HEK293 (cell line): ENCODE data around the gene IQCE.

Experiments used
- CTCF ChIA-PET: fragments of 350-600 bp; formaldehyde crosslinking; extraction: SDS; loops from one replicate; lab custom pipeline; 2021; ENCODE audit warnings: antibody characterized with exemption; lab: Yijun Ruan, JAX
- POLR2A ChIA-PET: fragments of 300-600 bp; formaldehyde crosslinking; extraction: SDS; loops from one replicate; lab custom pipeline; 2020; ENCODE audit warnings: antibody characterized with exemption, inconsistent platforms; lab: Yijun Ruan, JAX
- H3K27ac ChIP-seq: fragments of 200-500 bp; sonication (Bioruptor generic); 2 replicates; pipeline ENCODE4 v1.5.1; 2014; ENCODE audit warnings: low read depth, low read length, control low read depth, inconsistent platforms; ENCODE audit errors: extremely low read depth
- H3K36me3 ChIP-seq, 2 experiments: fragments of 200-500 bp in 1 of 2; sonication (Bioruptor generic) in 1 of 2; 1 replicate in 1 of 2; 2 replicates in 1 of 2; pipeline ENCODE4 v1.5.1; 2014 to 2017; ENCODE audit warnings: inconsistent platforms in 2 of 2, low read length in 2 of 2; ENCODE audit not compliant: control insufficient read depth in 2 of 2, insufficient read depth in 1 of 2
- H3K4me1 ChIP-seq: fragments of 200-500 bp; sonication (Bioruptor generic); 2 replicates; pipeline ENCODE4 v1.5.1; 2014; ENCODE audit warnings: mild to moderate bottlenecking, low read length, inconsistent platforms; ENCODE audit not compliant: control insufficient read depth, insufficient read depth
- H3K4me3 ChIP-seq: 2 replicates; pipeline ENCODE4 v1.5.1; 2011; ENCODE audit warnings: low read depth, mild to moderate bottlenecking, control low read depth, low read length, moderate library complexity
- H3K9me3 ChIP-seq: fragments of 200-500 bp; sonication (Bioruptor generic); 2 replicates; pipeline ENCODE4 v1.5.1; 2014; ENCODE audit warnings: low read depth, low read length, inconsistent platforms; ENCODE audit not compliant: control insufficient read depth, insufficient read depth
- EGR2 ChIP-seq: fragments of 450-650 bp; formaldehyde crosslinking; IDR thresholded peaks from 2 replicates; pipeline ENCODE4 v1.5.1; 2016; ENCODE audit warnings: low read depth, missing biosample characterization, missing genetic modification characterization
- HOXD13 ChIP-seq: sonication (generic); formaldehyde crosslinking; IDR thresholded peaks from 2 replicates; pipeline ENCODE4 v1.8.0; 2022; ENCODE audit warnings: missing genetic modification reagents, borderline replicate concordance
- KLF1 ChIP-seq: fragments of 450-650 bp; formaldehyde crosslinking; IDR thresholded peaks from 2 replicates; pipeline ENCODE4 v1.5.1; 2016; ENCODE audit warnings: missing biosample characterization, missing genetic modification characterization
- SALL2 ChIP-seq: fragments of 450-650 bp; formaldehyde crosslinking; IDR thresholded peaks from 2 replicates; pipeline ENCODE4 v1.5.0; 2017; ENCODE audit warnings: missing biosample characterization, mild to moderate bottlenecking, missing genetic modification characterization, borderline replicate concordance
- TCF7L2 ChIP-seq: IDR thresholded peaks from 2 replicates; pipeline ENCODE4 v1.6.1; 2011; ENCODE audit warnings: low read depth, mild to moderate bottlenecking, inconsistent platforms, low read length, moderate library complexity, borderline replicate concordance
- ZFHX2 ChIP-seq: fragments of 450-650 bp; formaldehyde crosslinking; conservative IDR thresholded peaks from 2 replicates; pipeline ENCODE4 v1.5.1; 2016; ENCODE audit warnings: missing biosample characterization, missing genetic modification characterization
- ZNF211 ChIP-seq: fragments of 450-650 bp; formaldehyde crosslinking; IDR thresholded peaks from 2 replicates; pipeline ENCODE4 v1.5.1; 2016; ENCODE audit warnings: low read depth, missing biosample characterization, missing genetic modification characterization
- ZNF350 ChIP-seq: fragments of 450-650 bp; formaldehyde crosslinking; IDR thresholded peaks from 2 replicates; pipeline ENCODE4 v1.5.0; 2017; ENCODE audit warnings: missing biosample characterization, mild to moderate bottlenecking, missing genetic modification characterization
- ZNF521 ChIP-seq: fragments of 450-650 bp; formaldehyde crosslinking; IDR thresholded peaks from 2 replicates; pipeline ENCODE4 v1.5.1; 2017; ENCODE audit warnings: missing biosample characterization, mild to moderate bottlenecking, missing genetic modification characterization
- ZNF792 ChIP-seq: fragments of 450-650 bp; formaldehyde crosslinking; IDR thresholded peaks from 2 replicates; pipeline ENCODE4 v1.5.1; 2016; ENCODE audit warnings: missing biosample characterization, missing genetic modification characterization
- TF ChIP-seq, protein P1 (sequence below): fragments of 450-650 bp; formaldehyde crosslinking; IDR thresholded peaks from 2 replicates; pipeline ENCODE4 v1.5.1; 2016; ENCODE audit warnings: missing biosample characterization, missing genetic modification characterization
- TF ChIP-seq, protein P2 (sequence below): fragments of 450-650 bp; formaldehyde crosslinking; IDR thresholded peaks from 2 replicates; pipeline ENCODE4 v1.5.1; 2017; ENCODE audit warnings: missing biosample characterization, missing genetic modification characterization

Gene IQCE

DNA sequence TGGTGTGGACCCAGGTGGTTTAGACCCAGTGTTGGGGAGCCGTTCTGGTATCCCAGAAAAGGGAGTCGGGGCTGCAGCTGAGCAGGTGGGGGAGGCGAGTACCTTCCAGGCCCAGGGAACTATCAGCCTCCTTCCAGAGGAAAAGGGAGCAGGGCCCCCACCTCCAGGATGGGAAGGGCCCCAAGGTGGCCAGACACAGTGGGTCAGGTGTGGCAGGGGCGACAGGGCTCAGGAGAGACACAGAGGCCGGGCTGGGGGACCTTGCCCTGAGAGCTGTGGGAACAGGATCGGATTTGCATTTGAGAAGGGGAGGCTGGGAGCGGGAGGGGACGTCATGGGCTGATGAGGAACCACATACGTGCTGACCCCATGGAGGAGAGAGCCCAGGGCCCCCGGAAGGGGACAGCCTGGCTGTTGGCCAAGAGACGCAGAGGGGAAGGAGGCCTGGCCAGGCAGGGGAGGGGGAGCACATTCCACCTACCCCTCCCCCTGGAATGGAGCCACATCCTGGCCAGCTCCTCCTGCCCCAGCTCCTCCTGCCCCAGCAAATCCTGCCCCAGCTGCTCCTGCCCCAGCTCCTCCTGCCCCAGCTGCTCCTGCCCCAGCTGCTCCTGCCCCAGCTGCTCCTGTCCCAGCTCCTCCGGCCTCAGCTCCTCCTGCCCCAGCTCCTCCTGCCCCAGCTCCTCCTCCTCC, 63.3 kb downstream of the IQCE start (continued):
- TF ChIP-seq, protein P1, sequence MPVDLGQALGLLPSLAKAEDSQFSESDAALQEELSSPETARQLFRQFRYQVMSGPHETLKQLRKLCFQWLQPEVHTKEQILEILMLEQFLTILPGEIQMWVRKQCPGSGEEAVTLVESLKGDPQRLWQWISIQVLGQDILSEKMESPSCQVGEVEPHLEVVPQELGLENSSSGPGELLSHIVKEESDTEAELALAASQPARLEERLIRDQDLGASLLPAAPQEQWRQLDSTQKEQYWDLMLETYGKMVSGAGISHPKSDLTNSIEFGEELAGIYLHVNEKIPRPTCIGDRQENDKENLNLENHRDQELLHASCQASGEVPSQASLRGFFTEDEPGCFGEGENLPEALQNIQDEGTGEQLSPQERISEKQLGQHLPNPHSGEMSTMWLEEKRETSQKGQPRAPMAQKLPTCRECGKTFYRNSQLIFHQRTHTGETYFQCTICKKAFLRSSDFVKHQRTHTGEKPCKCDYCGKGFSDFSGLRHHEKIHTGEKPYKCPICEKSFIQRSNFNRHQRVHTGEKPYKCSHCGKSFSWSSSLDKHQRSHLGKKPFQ (tag by site-specific recombination), result no peak

DNA sequence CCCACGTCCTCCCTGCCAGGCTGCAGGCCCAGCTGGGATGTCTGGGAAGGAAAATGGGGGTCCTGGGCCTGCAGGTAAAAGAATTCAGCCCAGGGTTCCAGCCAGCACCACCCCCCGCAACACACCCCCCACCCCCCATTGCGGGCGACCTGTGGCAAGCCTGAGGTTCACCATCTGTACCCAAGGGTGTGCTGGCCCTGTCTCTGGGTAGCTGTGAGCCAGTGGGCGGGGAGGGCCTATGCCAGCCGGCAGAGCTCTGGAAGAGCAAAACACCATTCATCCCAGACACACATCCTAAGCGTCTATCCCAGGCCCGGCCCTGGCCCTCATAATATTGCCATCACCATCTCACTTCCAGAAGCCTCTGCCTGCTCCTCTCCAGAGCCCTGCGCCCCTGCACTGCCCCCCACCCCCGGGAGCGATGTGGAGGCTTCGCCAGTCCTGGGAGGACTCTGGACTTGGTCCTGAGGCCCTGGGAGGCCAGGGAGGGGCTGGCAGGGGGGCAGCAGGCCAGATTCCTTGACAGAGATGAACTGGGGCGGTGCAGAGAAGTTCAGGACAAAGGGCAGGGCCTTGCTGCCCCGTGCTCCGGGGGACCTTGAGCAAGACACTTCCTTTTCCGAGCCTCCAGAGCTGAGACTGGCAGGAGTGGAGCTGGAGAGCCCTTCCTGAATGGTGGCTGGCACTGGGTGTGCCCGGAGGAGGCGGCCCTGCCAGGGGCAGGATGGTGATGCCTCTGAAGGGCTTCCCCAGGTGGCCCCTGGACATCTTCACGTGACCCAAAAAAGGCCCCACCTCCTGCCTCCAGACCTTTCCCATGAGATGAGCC, 64.3 kb downstream of the IQCE start:
- no peaks in the 10 kb centered on the region for H3K4me1 ChIP-seq
- no peaks in the 10 kb centered on the region for H3K9me3 ChIP-seq
- ChIA-PET CTCF (no interaction called here), POLR2A (interaction anchor here (2.3 kb wide), 1 partner anchor 8 kb away, joined by 11 read pairs; the partner anchor contains the start of gene TTYH3)
- H3K36me3 ChIP-seq, result no peaks in the 10 kb centered on the region
- H3K27ac ChIP-seq, result no peak overlapping the region
- H3K4me3 ChIP-seq, result no peak overlapping the region
- TF ChIP-seq ZNF350 (no peak), ZNF521 (tag by site-specific recombination) (no peak), HOXD13 (CRISPR knock-in tag) (no peak), SALL2 (tag by site-specific recombination) (no peak), ZNF211 (no peak), TCF7L2 (no peak)
- TF ChIP-seq, protein P2, sequence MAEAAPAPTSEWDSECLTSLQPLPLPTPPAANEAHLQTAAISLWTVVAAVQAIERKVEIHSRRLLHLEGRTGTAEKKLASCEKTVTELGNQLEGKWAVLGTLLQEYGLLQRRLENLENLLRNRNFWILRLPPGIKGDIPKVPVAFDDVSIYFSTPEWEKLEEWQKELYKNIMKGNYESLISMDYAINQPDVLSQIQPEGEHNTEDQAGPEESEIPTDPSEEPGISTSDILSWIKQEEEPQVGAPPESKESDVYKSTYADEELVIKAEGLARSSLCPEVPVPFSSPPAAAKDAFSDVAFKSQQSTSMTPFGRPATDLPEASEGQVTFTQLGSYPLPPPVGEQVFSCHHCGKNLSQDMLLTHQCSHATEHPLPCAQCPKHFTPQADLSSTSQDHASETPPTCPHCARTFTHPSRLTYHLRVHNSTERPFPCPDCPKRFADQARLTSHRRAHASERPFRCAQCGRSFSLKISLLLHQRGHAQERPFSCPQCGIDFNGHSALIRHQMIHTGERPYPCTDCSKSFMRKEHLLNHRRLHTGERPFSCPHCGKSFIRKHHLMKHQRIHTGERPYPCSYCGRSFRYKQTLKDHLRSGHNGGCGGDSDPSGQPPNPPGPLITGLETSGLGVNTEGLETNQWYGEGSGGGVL (tag by site-specific recombination), result no peak

DNA sequence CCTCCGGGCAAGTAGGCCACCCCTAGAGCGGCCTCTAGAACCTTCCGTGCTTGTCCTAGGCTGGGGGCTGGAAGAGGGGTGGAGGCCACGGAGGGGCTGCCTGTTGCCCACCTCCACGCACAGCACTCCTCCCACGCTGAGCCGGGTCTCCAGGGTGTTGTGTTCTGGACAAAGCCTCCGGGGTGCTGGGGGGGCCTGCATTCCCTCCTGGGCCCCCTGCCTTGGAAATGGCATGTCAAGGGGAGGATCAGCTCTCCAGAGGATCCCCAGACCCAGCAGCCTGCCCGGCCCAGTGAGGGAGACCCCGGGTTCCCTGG, 64.9 kb downstream of the IQCE start:
- no peaks in the 10 kb centered on the region for H3K36me3 ChIP-seq
- H3K9me3 ChIP-seq, result no peaks in the 10 kb centered on the region
- no peak overlapping the region for H3K27ac ChIP-seq
- no peak for TF ChIP-seq ZNF211
- TF ChIP-seq ZFHX2 (tag by site-specific recombination), result 0 out of 2 replicates have a peak, but pooled peaks have one; percentile 6
- CTCF ChIA-PET, result no interaction called here
- POLR2A ChIA-PET, result no interaction called here
- H3K4me1 ChIP-seq, result no peaks in the 10 kb centered on the region
- H3K4me3 ChIP-seq, result no peak overlapping the region

DNA sequence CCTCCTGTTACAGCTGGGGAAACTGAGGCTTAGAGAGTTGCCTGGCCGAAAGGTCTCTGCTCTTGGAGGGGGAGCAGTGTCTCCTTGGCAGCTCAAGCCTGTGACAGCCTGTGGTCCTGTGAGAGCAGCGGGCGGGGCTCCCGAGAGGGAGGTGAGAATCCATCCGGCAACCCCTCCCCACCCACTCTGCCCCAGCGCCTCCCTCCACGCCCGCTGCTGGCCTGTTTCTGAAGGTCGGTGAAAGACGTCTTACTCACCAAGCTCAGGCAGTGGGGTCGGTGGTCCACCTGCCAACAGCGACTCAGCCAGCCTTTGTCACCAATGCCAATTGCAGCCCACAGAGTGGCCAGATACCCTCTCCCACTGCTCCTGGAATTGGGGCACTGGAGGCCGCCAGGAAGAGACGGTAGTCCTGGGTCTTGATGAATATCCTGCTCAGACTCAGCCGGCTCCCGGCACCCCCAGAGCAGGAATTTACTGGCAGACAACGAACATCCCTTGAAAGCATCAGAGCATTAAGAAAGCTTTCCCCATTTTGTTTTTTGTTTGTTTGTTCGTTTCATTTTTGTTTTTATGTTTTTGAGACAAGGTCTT, 65.6 kb downstream of the IQCE start:
- H3K4me3 ChIP-seq, result no peak overlapping the region
- no peaks in the 10 kb centered on the region for H3K4me1 ChIP-seq
- ChIA-PET CTCF (interaction anchor here (0.6 kb wide), 2 partner anchors 28 to 81 kb away, joined by 3 to 4 read pairs; no protein-coding TSS in a partner anchor), POLR2A (interaction anchor here (0.9 kb wide), 1 partner anchor 18 kb away, joined by 6 read pairs; no protein-coding TSS in a partner anchor)
- H3K36me3 ChIP-seq, result no peaks in the 10 kb centered on the region
- H3K27ac ChIP-seq, result no peak overlapping the region
- TF ChIP-seq ZFHX2 (tag by site-specific recombination) (peak; percentile 47), EGR2 (tag by site-specific recombination) (peak; percentile 64), ZNF792 (tag by site-specific recombination) (no peak), KLF1 (peak; percentile 97)
- no peaks in the 10 kb centered on the region for H3K9me3 ChIP-seq
